ENCODE measurements around the gene TINAGL1. TPM values are rescaled to one million over a fixed set of nuclear protein-coding genes. Genes with fewer than 3 reads are reported as not detected.
A peak's percentile ranks its signal among the peaks of the same experiment; 100 is the strongest.

TINAGL1 gene
- total and polyA plus RNA-seq, 2 of the 13 experiments (the other 11 are each of a cell fraction or from before 2014, with no cell fraction given), result 24.7 to 76.8 TPM

GRCh38 chr1:31575369-31576140, 760 bp upstream of the TINAGL1 start (continued):
- TF ChIP-seq ZGPAT (CRISPR knock-in tag; IDR thresholded peaks at IDR 0.05), result 0 out of 2 replicates have a peak, but pooled peaks have one; percentile 54
- TF ChIP-seq DRAP1 (CRISPR knock-in tag; IDR thresholded peaks at IDR 0.05), result peak; percentile 77
- peak; percentile 90 for TF ChIP-seq TFAP4 (IDR thresholded peaks at IDR 0.05; ENCODE audit: borderline replicate concordance, low read depth)
- no peak for TF ChIP-seq ZNF790 (CRISPR knock-in tag; IDR thresholded peaks at IDR 0.05; ENCODE audit: borderline replicate concordance)
- peak; percentile 6; the same call in 1 of the 2 replicates for TF ChIP-seq HNF4G (IDR thresholded peaks at IDR 0.05; ENCODE audit: borderline replicate concordance, low read depth, low read length)
- TF ChIP-seq HNF4G (CRISPR knock-in tag; IDR thresholded peaks at IDR 0.05; ENCODE audit: borderline replicate concordance, low read depth), result no peak
- TF ChIP-seq FOSL2 (CRISPR knock-in tag; IDR thresholded peaks at IDR 0.05), result peak; percentile 51; the same call in 1 of the 2 replicates
- peak; percentile 69; the same call in 1 of the 2 replicates for TF ChIP-seq MTF2 (CRISPR knock-in tag; IDR thresholded peaks at IDR 0.05; ENCODE audit: borderline replicate concordance)
- 0 out of 2 replicates have a peak, but pooled peaks have one; percentile 16 for TF ChIP-seq KAT8 (CRISPR knock-in tag; IDR thresholded peaks at IDR 0.05)
- TF ChIP-seq SUZ12 (IDR thresholded peaks at IDR 0.05; ENCODE audit: low read depth, low read length), result no peak
- no peak for TF ChIP-seq SETDB1 (CRISPR knock-in tag; IDR thresholded peaks at IDR 0.05; ENCODE audit: borderline replicate concordance)
- TF ChIP-seq ZNF30 (CRISPR knock-in tag; IDR thresholded peaks at IDR 0.05), result no peak
- TF ChIP-seq ZNF276 (CRISPR knock-in tag; IDR thresholded peaks at IDR 0.05; ENCODE audit: low read depth), result no peak
- TF ChIP-seq FOXP4 (CRISPR knock-in tag; IDR thresholded peaks at IDR 0.05), result peak; percentile 80
- no peak for TF ChIP-seq ZNF777 (CRISPR knock-in tag; IDR thresholded peaks at IDR 0.05)
- TF ChIP-seq ZNF567 (CRISPR knock-in tag; IDR thresholded peaks at IDR 0.05; ENCODE audit: borderline replicate concordance), result no peak; the same call in 1 of the 2 replicates
- TF ChIP-seq ZSCAN29 (CRISPR knock-in tag; conservative IDR thresholded peaks at IDR 0.05), result 0 out of 2 replicates have a peak, but pooled peaks have one; percentile 25
- no peak for TF ChIP-seq EED (CRISPR knock-in tag; IDR thresholded peaks at IDR 0.05)

All from HepG2 (cell line).